UCSD-AML1 (cell line): ENCODE data around the gene BGN.

Experiments
- DNase-seq: peaks from one replicate; lab custom pipeline; 2025; ENCODE audit not compliant: unreplicated experiment; lab: John Stamatoyannopoulos, UW

The BGN gene

GRCh38 chrX:153481043-153481442 lies 13.7 kb upstream of the BGN start:
- no peak for DNase-seq

- DNase-seq: no peak
These were observed 12.3 kb upstream of the BGN start for GRCh38 chrX:153482376-153483015.

DNA sequence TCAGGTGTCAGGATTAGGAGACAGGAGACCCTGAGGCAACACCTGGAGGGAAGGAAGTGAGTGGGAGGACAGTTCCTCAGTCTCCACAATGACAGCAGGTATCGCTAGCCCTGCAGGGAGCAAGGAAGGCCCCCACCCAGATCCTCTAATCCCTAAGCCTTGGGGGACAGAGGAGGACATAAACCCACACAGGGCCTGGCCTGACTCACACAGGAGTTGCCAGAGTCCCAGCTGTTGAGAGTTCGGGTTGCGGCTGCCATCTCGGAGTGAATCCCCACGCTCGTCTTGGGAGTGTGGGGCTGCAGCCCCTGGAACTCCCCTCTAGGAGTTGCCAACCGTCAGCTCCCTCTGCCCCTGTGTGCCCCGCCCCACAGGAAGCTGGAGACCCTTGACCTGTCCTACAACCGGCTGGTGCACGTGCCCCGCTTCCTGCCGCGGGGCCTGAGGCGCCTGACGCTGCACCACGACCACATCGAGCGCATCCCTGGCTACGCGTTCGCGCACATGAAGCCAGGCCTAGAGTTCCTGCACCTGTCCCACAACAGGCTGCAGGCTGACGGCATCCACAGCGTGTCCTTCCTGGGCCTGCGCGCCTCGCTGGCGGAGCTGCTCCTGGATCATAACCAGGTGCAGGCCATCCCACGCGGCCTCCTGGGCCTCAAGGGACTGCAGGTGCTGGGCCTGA lies 9.2 kb upstream of the BGN start:
- DNase-seq: no peak

GRCh38 chrX:153486171-153486570 lies 8.6 kb upstream of the BGN start:
- no peak for DNase-seq

DNA sequence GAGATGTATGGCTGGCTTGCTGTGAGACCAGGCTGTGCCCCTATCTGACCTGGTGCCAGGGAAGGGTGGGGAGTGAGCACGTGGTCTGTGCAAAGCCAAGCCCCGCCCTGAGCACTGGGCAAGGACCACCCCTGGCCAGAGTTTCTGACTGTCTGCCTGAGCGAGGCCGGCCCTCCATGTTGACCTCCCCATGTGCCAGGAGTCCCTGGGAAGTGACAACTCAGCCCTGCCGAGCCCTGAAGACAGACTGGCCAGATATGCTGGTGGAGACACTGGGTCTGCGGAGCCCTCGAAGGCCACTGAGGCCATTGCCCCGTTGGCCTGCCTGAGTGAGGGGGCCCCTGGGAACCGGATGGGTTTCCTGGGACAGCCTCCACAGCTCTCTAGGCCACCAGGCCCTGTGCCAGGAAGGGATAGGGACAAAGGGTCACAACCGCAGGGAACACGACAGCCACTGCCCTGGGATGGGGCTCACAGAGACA lies 7.1 kb upstream of the BGN start:
- no peak for DNase-seq

DNA sequence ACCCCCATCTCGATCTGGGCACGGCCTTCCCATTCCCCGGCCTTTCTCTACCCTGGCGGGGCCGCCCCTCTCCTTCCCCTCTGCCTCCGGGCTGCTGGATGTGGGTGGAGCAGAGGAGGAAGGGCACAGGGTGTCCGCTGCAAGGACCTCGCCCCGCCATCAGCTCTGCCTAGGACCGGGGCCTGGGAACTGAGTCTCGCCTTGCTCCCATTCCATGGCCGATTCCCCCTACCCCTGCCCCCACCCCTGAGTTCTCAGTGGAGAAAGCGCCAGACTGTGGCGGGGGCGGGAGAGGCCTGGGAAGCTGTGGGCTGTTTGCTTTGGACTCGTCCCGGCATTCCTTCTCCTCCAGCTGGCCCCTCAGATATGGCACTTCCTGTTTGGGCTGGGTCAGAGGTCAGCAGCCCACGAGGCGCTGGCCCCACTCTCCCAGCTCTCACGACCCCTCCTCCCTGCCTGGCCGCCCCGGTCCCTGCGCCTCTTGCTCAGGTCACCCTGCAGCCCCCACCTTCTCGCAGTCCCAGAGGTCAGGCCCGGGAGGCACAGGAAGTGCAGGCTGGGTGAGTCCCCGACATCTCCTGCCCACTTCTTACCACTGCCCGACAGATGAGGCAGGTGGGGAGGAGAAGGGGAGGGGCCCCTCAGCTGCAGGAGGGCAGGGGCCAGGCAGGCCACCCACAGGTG lies 6.4 kb upstream of the BGN start:
- no peak for DNase-seq

GRCh38 chrX:153490217-153490930 lies 4.4 kb upstream of the BGN start:
- no peak for DNase-seq

DNA sequence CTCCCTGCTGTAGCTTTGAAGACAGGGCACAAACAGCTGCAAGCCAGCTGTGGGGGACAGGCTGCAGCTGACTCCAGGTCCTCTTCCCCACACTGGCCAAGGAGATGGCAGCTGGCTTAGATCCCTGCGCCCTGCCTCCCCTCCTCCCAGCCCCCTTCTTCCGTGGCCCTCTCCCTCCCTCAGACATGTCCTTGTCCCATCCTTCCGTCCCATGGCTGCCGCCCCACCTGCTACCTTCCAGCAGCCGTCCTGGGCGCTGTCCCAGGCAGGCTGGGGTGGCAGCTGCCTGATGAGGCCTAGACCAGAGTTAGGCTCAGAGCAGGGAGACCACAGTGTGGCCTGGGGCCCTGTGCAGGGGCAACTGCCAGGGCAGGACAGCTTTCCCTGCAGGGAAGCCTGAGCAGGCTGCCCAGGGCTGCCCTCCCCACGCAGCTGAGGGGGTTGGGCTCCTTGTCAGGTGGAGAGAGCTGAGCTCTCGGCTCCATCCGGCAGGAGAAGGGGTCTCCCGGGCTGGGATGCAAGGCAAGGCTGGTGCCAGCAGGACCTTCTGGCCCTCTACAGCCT lies 3.3 kb upstream of the BGN start:
- no peak for DNase-seq

DNA sequence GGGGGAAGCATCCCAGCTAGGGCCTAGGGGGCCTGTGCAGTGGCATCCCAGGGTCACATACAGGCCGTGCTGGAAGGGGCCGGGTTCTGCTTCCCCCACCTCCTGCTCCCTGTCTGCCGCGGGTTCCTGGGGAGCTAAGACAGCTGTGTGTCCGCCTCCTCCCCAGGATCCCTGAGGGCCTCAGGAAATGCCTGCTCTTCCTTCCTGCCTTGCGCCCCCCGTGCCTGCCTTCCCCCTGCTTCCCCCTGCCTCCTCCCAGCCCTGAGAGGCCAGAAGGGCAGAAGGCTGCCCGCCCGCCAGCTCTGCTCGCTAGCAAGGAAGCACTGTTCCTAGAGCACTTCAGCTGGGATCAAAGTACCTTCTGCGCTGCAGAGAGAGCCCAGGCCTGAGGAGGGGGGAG lies 2.9 kb upstream of the BGN start:
- peak; percentile 27 for DNase-seq

DNA sequence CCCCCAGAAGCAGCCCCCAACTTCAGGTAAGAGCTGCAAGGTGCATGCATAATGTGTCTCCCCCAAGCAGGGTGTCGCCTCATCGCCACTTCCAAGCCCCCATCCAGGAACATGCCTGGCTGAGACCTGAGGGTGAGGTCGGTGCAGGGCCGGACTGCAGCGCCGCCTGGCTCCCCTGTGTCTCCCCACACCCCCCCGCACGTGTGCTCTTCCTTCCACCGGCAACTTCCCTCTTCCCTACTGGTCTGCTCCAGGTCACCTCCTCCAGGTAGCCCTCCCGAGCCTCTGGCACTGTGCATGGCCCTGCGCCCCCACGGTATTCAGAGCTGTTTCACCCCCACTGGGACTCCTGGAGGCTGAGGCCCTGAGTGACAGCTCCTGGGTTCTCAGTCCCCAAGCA lies 2.2 kb upstream of the BGN start:
- no peak for DNase-seq

DNA sequence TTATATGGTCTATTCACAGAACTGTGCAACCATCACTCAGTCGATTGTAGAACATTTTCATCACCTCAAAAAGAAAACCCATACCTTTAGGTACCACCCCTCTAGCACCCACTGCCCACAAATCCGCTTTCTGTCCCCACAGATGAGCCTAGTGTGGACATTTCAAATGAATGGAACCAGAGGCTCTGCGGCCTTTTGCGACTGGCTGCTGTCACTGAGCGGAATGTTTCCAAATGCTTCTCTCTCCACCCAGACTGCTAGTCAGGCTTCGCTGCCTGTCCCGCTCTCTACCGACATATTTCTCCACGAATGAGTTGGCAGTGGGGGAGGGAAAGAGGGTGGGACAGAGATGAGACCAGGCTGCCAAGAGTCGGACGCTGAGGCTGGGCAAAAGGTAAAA lies 1.7 kb upstream of the BGN start:
- DNase-seq: no peak

DNA sequence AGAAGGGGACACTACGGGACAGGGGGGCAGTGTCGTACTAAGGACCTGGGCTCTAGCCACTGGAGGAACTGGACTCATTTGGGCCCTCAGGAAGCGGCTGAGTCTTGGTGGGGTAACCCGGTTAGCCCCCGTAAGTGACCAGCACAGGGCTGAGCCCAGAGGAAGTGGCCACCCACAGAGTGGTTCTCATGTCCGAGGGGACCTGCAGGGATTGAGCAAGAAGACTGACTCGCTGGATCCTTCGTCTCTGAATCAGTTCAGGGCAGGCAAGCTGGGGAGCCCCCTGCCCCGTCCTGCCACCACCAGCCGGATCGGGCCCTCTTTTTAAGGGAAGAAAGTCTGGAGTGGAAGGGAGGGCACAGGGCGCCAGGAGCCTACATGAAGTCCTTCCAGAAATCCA lies 719 bp upstream of the BGN start:
- no peak for DNase-seq

DNA sequence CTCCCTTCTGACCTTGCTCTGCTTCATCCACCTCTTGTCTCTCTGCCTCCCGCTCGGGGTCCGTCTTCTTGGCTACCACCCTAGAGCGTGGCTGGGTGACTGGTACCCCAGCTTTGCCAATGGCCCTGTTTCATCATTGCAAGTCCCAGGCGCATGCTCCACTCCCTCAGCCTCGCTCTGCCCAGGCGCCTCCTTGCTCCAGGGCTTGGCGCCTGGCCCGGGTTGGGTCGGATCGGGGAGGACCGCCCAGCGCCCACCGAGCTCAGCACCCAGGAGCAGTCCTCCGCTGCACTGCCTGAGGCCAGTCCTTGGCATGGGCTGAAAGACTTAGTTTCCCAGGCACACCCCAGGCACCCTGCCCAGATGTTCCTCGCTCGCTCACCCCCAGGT lies 577 bp downstream of the BGN start:
- no peak for DNase-seq

- DNase-seq: no peak
These were observed 1.3 kb downstream of the BGN start for GRCh38 chrX:153495903-153496589.

GRCh38 chrX:153496590-153496959 lies 1.8 kb downstream of the BGN start:
- DNase-seq: no peak

DNA sequence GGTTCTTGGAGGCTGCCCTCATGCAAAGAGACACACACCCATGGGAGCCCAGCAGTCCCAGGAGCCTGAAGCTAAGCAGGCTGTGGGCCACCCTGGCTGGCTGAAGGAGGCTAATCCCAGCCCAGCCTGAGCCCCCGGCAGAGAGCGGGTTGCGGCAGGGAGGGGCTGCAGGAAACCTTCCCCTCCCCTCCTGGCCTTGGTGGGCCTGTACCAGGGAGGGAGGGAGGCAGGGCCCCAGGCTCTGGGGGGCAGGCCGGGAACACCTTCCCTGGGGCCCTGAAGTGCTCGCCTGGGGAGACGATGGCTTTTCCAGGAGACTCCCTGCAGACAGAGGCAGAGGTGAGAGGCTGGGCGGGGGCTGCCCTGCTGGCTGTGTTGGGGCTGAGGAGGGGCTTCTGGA lies 3.7 kb downstream of the BGN start:
- no peak for DNase-seq

DNA sequence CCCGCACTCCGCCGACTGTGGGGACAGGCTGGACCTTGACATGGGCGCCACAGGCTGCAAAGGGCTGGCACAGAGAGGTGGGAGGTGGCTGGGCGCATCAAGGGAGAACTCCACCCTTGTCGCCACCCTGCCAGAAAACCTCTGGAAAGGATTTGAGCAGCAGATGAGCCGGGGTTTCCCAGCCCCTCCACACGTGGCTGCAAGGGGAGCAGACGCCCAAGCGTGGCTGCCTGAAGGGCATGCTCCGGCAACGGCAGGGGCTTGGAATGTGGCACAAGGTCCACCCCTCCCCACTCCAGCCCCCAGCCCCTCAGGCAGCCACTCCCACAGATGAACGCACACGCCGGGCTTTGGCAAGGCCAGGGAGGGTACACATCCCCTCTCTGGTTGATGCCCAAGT lies 4.6 kb downstream of the BGN start:
- DNase-seq: no peak

DNA sequence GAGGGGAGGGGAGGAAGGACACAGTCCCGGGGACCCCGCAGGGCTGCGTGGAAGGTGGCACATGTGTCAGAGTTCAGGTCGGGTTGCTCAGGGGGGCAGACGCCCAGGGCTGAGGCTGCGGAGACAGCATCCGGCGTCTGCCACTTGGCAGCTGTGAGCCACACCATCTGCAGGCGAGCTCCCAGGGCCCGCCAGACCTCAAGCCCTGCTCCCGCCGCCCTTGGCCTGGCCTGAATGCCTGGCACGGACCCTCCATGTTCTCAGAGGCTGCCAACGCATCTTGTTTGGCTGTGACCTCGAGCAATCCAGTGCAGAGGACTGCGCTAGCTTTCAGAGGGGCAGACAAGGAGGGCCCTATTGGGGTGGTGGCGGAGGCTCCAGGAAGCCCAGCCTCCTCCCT lies 5.1 kb downstream of the BGN start:
- no peak for DNase-seq

GRCh38 chrX:153500676-153501280 lies 6.0 kb downstream of the BGN start:
- no peak for DNase-seq

DNA sequence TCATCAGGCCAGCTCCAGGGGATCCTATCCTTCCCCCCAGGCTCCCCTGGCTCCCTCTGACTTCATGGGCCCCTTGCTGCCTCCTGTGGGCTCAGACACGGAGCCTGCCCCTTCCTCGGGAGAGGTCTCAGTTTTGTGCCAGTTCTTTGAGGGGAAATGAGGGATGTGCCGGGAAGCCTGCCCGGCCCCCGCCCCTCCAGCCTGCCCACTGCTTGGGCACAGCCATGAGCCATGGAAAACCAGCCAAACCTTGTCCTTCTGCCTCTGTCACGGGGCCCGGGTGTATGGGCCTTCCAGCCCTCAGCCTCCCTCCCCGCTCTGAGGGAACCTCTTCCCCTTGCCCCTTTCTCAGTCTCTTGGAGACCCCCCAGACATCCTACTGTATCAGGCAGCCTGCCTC lies 6.8 kb downstream of the BGN start:
- no peak for DNase-seq

DNA sequence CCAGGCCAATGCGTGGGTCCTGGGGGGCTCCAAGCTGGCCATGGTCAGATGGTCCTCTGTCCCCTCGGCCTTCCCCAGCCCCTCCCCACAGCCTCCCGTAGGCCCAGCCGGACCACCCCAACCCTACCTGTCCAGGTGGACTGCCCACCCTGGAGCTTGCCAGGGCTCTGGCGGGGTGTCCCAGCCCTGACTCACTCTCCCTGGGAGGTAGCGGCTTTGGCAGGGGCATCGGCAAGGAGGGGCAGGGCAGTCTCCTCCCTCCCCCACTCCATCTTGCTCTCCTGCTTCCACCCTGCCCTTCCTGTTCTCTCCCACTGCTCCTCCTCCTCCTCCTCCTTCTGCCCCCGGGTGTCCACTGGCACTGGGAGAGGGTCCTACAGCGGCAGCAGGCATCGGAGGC lies 7.4 kb downstream of the BGN start:
- DNase-seq: no peak
